Vagina (tissue), 2 donors: ENCODE data around the gene ZNF133. TPM values are rescaled to one million over a fixed set of nuclear protein-coding genes. Genes with fewer than 3 reads are reported as not detected.

ENCODE experiments used
- DNase-seq, 2 donors: peaks; one replicate each; pipeline ENCODE4 v3.0.0-alpha.2; 2017; ENCODE audit errors: extremely low spot score in 2 of 2
- H3K27ac ChIP-seq: fragments of 200-600 bp; sonication (generic); one replicate; pipeline ENCODE4 v1.5.1; 2019
- H3K27me3 ChIP-seq: fragments of 200-600 bp; sonication (generic); one replicate; pipeline ENCODE4 v1.5.1; 2019
- H3K36me3 ChIP-seq, 2 donors: fragments of 200-600 bp; sonication (generic); one replicate each; pipeline ENCODE4 v1.5.1; 2017 to 2019
- H3K4me1 ChIP-seq: fragments of 200-600 bp; sonication (generic); one replicate; pipeline ENCODE4 v1.5.1; 2019
- H3K4me3 ChIP-seq, 2 donors: fragments of 200-600 bp; sonication (generic); 1 replicate in 1 of 2; 2 replicates in 1 of 2; pipeline ENCODE4 v1.5.1; 2016 to 2019
- H3K9me3 ChIP-seq: fragments of 200-600 bp; sonication (generic); one replicate; pipeline ENCODE4 v1.5.1; 2019
- CTCF ChIP-seq, 3 experiments: fragments of 450-650 bp in 2 of 3; fragments of 200-600 bp in 1 of 3; sonication (generic) in 1 of 3; IDR thresholded peaks; one replicate each; pipeline ENCODE4 v1.5.1; 2017 to 2019; ENCODE audit warnings: antibody characterized with exemption in 3 of 3, mild to moderate bottlenecking in 2 of 3, moderate library complexity in 2 of 3
- POLR2A ChIP-seq, 2 donors: fragments of 450-650 bp; IDR thresholded peaks; one replicate each; pipeline ENCODE4 v1.6.1; 2017; ENCODE audit warnings: antibody characterized with exemption in 2 of 2, mild to moderate bottlenecking in 2 of 2, moderate library complexity in 2 of 2
- POLR2AphosphoS5 ChIP-seq, 2 donors: sonication (generic); formaldehyde crosslinking; IDR thresholded peaks; one replicate each; pipeline ENCODE4 v1.9.0; 2017; ENCODE audit warnings: antibody characterized with exemption in 2 of 2, mild to moderate bottlenecking in 2 of 2, low read depth in 1 of 2; ENCODE audit not compliant: insufficient read depth in 1 of 2
- intact Hi-C: fragments of 100-400 bp; cut with DNase I; formaldehyde crosslinking; loops from one replicate; pipeline ENCODE4 v1.15.1; 2023
- small RNA-seq: library from RNA; depleted of rRNA; stranded (forward); fragments of <200 nt; gene quantifications from one replicate; pipeline ENCODE3, GENCODE V24; 2016
- total RNA-seq: library from RNA; depleted of rRNA; stranded (reverse); fragments of >200 nt; gene quantifications from one replicate; pipeline ENCODE4 v1.2.3, GENCODE V29; 2016

ZNF133 gene
- total RNA-seq, 1 donor from 2014 or later = 20.6 TPM

GRCh38 chr20:18359854-18360253 lies 71.5 kb downstream of the ZNF133 start:
- Histone ChIP-seq H3K27me3 (no peaks in the 10 kb centered on the region), H3K4me3 (no peak overlapping the region), H3K36me3 (no peaks in the 10 kb centered on the region), H3K27ac (no peak overlapping the region), H3K9me3 (no peaks in the 10 kb centered on the region), H3K4me1 (no peaks in the 10 kb centered on the region)
- TF ChIP-seq POLR2AphosphoS5 (IDR thresholded peaks at IDR 0.05; ENCODE audit: insufficient read depth in 1 of 2, low read depth in 1 of 2) (no peak), CTCF (IDR thresholded peaks at IDR 0.05) (no peak), POLR2A (IDR thresholded peaks at IDR 0.05) (no peak)
- intact Hi-C loops = no loop called here
- DNase-seq = no peak

GRCh38 chr20:18360635-18361034 lies 72.3 kb downstream of the ZNF133 start:
- TF ChIP-seq CTCF (IDR thresholded peaks at IDR 0.05) (no peak), POLR2A (IDR thresholded peaks at IDR 0.05) (no peak), POLR2AphosphoS5 (IDR thresholded peaks at IDR 0.05; ENCODE audit: insufficient read depth in 1 of 2, low read depth in 1 of 2) (no peak)
- Histone ChIP-seq H3K27ac (no peak overlapping the region), H3K9me3 (no peaks in the 10 kb centered on the region), H3K4me1 (no peaks in the 10 kb centered on the region), H3K27me3 (no peaks in the 10 kb centered on the region), H3K4me3 (no peak overlapping the region), H3K36me3 (no peaks in the 10 kb centered on the region)
- intact Hi-C loops = no loop called here
- no peak for DNase-seq

- TF ChIP-seq CTCF (IDR thresholded peaks at IDR 0.05) (no peak), POLR2AphosphoS5 (IDR thresholded peaks at IDR 0.05; ENCODE audit: insufficient read depth in 1 of 2, low read depth in 1 of 2) (no peak), POLR2A (IDR thresholded peaks at IDR 0.05) (no peak)
- Histone ChIP-seq H3K9me3 (no peaks in the 10 kb centered on the region), H3K4me1 (no peaks in the 10 kb centered on the region), H3K27me3 (no peaks in the 10 kb centered on the region), H3K27ac (no peak overlapping the region), H3K4me3 (no peak overlapping the region), H3K36me3 (no peaks in the 10 kb centered on the region)
- no peak for DNase-seq
- intact Hi-C loops = no loop called here
Observed at GRCh38 chr20:18361678-18362077, 73.4 kb downstream of the ZNF133 start.

GRCh38 chr20:18362916-18363315 lies 74.6 kb downstream of the ZNF133 start:
- TF ChIP-seq POLR2A (IDR thresholded peaks at IDR 0.05) = no peak

GRCh38 chr20:18363708-18364107 lies 75.4 kb downstream of the ZNF133 start:
- Histone ChIP-seq H3K9me3 (no peaks in the 10 kb centered on the region), H3K36me3 (no peaks in the 10 kb centered on the region), H3K27me3 (no peaks in the 10 kb centered on the region), H3K4me3 (no peak overlapping the region), H3K27ac (no peak overlapping the region), H3K4me1 (no peaks in the 10 kb centered on the region)
- TF ChIP-seq POLR2A (IDR thresholded peaks at IDR 0.05) (no peak), POLR2AphosphoS5 (IDR thresholded peaks at IDR 0.05; ENCODE audit: insufficient read depth in 1 of 2, low read depth in 1 of 2) (no peak)
- intact Hi-C loops = no loop called here
- DNase-seq = no peak

More at GRCh38 chr20:18362916-18363315, 74.6 kb downstream of the ZNF133 start:
- no peaks in the 10 kb centered on the region for H3K27me3 ChIP-seq
- intact Hi-C loops = no loop called here
- no peak for DNase-seq
- H3K27ac ChIP-seq = no peak overlapping the region
- H3K4me1 ChIP-seq = no peaks in the 10 kb centered on the region
- H3K9me3 ChIP-seq = no peaks in the 10 kb centered on the region
- H3K36me3 ChIP-seq = no peaks in the 10 kb centered on the region
- H3K4me3 ChIP-seq = no peak overlapping the region

GRCh38 chr20:18364768-18365167 lies 76.4 kb downstream of the ZNF133 start:
- intact Hi-C loops = no loop called here
- no peaks in the 10 kb centered on the region for H3K4me1 ChIP-seq

More at GRCh38 chr20:18364768-18365167, 76.4 kb downstream of the ZNF133 start:
- DNase-seq = no peak
- Histone ChIP-seq H3K27me3 (no peaks in the 10 kb centered on the region), H3K4me3 (no peak overlapping the region), H3K9me3 (no peaks in the 10 kb centered on the region), H3K36me3 (no peaks in the 10 kb centered on the region), H3K27ac (no peak overlapping the region)
- TF ChIP-seq CTCF (IDR thresholded peaks at IDR 0.05) = no peak
- no peak for TF ChIP-seq POLR2AphosphoS5 (IDR thresholded peaks at IDR 0.05; ENCODE audit: insufficient read depth in 1 of 2, low read depth in 1 of 2)
- no peak for TF ChIP-seq POLR2A (IDR thresholded peaks at IDR 0.05)

Small RNA genes lying within 50 kb of the gene (small RNA-seq; reads per million reads assigned to genes)
- gene RN7SL14P = not detected
- not detected for gene RNU2-56P

Other genes starting within 250 kb of the ZNF133 start
- gene OVOL2, start 230.6 kb upstream of the ZNF133 start, total RNA-seq = 9.3 TPM
- 11.5 TPM for gene KAT14, start 150.7 kb upstream of the ZNF133 start, total RNA-seq
- gene PET117, start 150.7 kb upstream of the ZNF133 start, total RNA-seq = 6.1 TPM
- 2.9 TPM for gene DZANK1, start 178.5 kb downstream of the ZNF133 start, total RNA-seq
- gene POLR3F, start 178.9 kb downstream of the ZNF133 start, total RNA-seq = 8.1 TPM
- 11.0 TPM for gene RBBP9, start 208.7 kb downstream of the ZNF133 start, total RNA-seq
- 30.7 TPM for gene SEC23B, start 219.4 kb downstream of the ZNF133 start, total RNA-seq